ENCODE measurements around the gene TSPAN10. TPM values are rescaled to one million over a fixed set of nuclear protein-coding genes. Genes with fewer than 3 reads are reported as not detected.
"Not testable (repeated sequence)": the region's sequence is repeated elsewhere in the genome, so short reads cannot be mapped to it uniquely, and the experiment has no call there.

The TSPAN10 gene
- polyA plus RNA-seq, 1 donor from 2014 or later: not detected

- H3K9me2 ChIP-seq (ENCODE audit: insufficient read depth, low read length): no peaks in the 10 kb centered on the region
- H3K9me3 ChIP-seq (ENCODE audit: low read length): no peaks in the 10 kb centered on the region
- H4K20me1 ChIP-seq (ENCODE audit: insufficient read depth): no peaks in the 10 kb centered on the region
- peaks cover 7% of the 10 kb centered on the region for H3K79me2 ChIP-seq (replicated peaks; ENCODE audit: insufficient read depth, low read length)
- H3K4me3 ChIP-seq (ENCODE audit: low read length): no peak overlapping the region
- peaks cover 13% of the 10 kb centered on the region for H3K36me3 ChIP-seq (ENCODE audit: insufficient read depth, low read length)
- H3K4me2 ChIP-seq (ENCODE audit: low read length): no peak overlapping the region
- no peak overlapping the region for H2AFZ ChIP-seq (ENCODE audit: low read depth, low read length)
- H3K27me3 ChIP-seq (ENCODE audit: insufficient read depth, low read depth, low read length): no peaks in the 10 kb centered on the region
- H3F3A ChIP-seq (ENCODE audit: insufficient read depth, low read length, poor library complexity, severe bottlenecking): no peaks in the 10 kb centered on the region
- TF ChIP-seq POLR2AphosphoS5 (IDR thresholded peaks at IDR 0.05) (no peak), EP300 (conservative IDR thresholded peaks at IDR 0.05; ENCODE audit: poor library complexity, severe bottlenecking) (no peak), EZH2 (IDR thresholded peaks at IDR 0.05; ENCODE audit: borderline replicate concordance, insufficient read depth, low read length, poor library complexity, severe bottlenecking) (no peak), SMC3 (conservative IDR thresholded peaks at IDR 0.05; ENCODE audit: poor library complexity) (no peak), MXI1 (conservative IDR thresholded peaks at IDR 0.05; ENCODE audit: poor library complexity, severe bottlenecking) (no peak), REST (IDR thresholded peaks at IDR 0.05; ENCODE audit: borderline replicate concordance) (no peak), RAD21 (conservative IDR thresholded peaks at IDR 0.05) (no peak), CTCF (IDR thresholded peaks at IDR 0.05; ENCODE audit: poor library complexity, severe bottlenecking) (no peak)
- H3K9ac ChIP-seq (ENCODE audit: low read length): no peak overlapping the region
- H3K27ac ChIP-seq (ENCODE audit: low read length): no peak overlapping the region
Measured at GRCh38 chr17:81616877-81617276, 20.1 kb upstream of the TSPAN10 start.

- not testable (repeated sequence) for H3K79me2 ChIP-seq (replicated peaks; ENCODE audit: insufficient read depth, low read length); H3K9ac ChIP-seq (ENCODE audit: low read length); H3K4me3 ChIP-seq (ENCODE audit: low read length); H2AFZ ChIP-seq (ENCODE audit: low read depth, low read length); H3F3A ChIP-seq (ENCODE audit: insufficient read depth, low read length, poor library complexity, severe bottlenecking); H3K27ac ChIP-seq (ENCODE audit: low read length); H4K20me1 ChIP-seq (ENCODE audit: insufficient read depth); H3K9me3 ChIP-seq (ENCODE audit: low read length); H3K4me2 ChIP-seq (ENCODE audit: low read length); H3K27me3 ChIP-seq (ENCODE audit: insufficient read depth, low read depth, low read length); H3K9me2 ChIP-seq (ENCODE audit: insufficient read depth, low read length)
- peaks cover 14% of the 10 kb centered on the region for H3K36me3 ChIP-seq (ENCODE audit: insufficient read depth, low read length)
Measured at GRCh38 chr17:81618307-81618706, 18.7 kb upstream of the TSPAN10 start.

- peaks cover 7% of the 10 kb centered on the region for H3K79me2 ChIP-seq (replicated peaks; ENCODE audit: insufficient read depth, low read length)
- no peak overlapping the region for H3K9ac ChIP-seq (ENCODE audit: low read length)
- H3K4me3 ChIP-seq (ENCODE audit: low read length): no peak overlapping the region
- TF ChIP-seq EZH2 (IDR thresholded peaks at IDR 0.05; ENCODE audit: borderline replicate concordance, insufficient read depth, low read length, poor library complexity, severe bottlenecking) (no peak), SMC3 (conservative IDR thresholded peaks at IDR 0.05; ENCODE audit: poor library complexity) (no peak), EP300 (conservative IDR thresholded peaks at IDR 0.05; ENCODE audit: poor library complexity, severe bottlenecking) (no peak), MXI1 (conservative IDR thresholded peaks at IDR 0.05; ENCODE audit: poor library complexity, severe bottlenecking) (no peak), POLR2AphosphoS5 (IDR thresholded peaks at IDR 0.05) (no peak), REST (IDR thresholded peaks at IDR 0.05; ENCODE audit: borderline replicate concordance) (no peak), CTCF (IDR thresholded peaks at IDR 0.05; ENCODE audit: poor library complexity, severe bottlenecking) (no peak), TAF1 (IDR thresholded peaks at IDR 0.05; ENCODE audit: low read depth) (no peak), RAD21 (conservative IDR thresholded peaks at IDR 0.05) (no peak)
- H3K9me3 ChIP-seq (ENCODE audit: low read length): no peaks in the 10 kb centered on the region
- H3F3A ChIP-seq (ENCODE audit: insufficient read depth, low read length, poor library complexity, severe bottlenecking): no peaks in the 10 kb centered on the region
- H3K4me2 ChIP-seq (ENCODE audit: low read length): no peak overlapping the region
- no peaks in the 10 kb centered on the region for H3K9me2 ChIP-seq (ENCODE audit: insufficient read depth, low read length)
- no peaks in the 10 kb centered on the region for H4K20me1 ChIP-seq (ENCODE audit: insufficient read depth)
- H3K27ac ChIP-seq (ENCODE audit: low read length): no peak overlapping the region
- H2AFZ ChIP-seq (ENCODE audit: low read depth, low read length): no peak overlapping the region
- peaks cover 21% of the 10 kb centered on the region for H3K36me3 ChIP-seq (ENCODE audit: insufficient read depth, low read length)
- no peaks in the 10 kb centered on the region for H3K27me3 ChIP-seq (ENCODE audit: insufficient read depth, low read depth, low read length)
Measured at GRCh38 chr17:81621494-81622130, 15.4 kb upstream of the TSPAN10 start.

Measured in neural cell (in vitro differentiated cells).